Measurements from ENCODE around the gene CTTNBP2NL. TPM values are rescaled to one million over a fixed set of nuclear protein-coding genes. Genes with fewer than 3 reads are reported as not detected.
"Not testable (repeated sequence)": the region's sequence is repeated elsewhere in the genome, so short reads cannot be mapped to it uniquely, and the experiment has no call there.

CTTNBP2NL gene
- total and polyA plus RNA-seq, 7 donors = 1.2 to 9.4 (median 4.7) TPM

DNA sequence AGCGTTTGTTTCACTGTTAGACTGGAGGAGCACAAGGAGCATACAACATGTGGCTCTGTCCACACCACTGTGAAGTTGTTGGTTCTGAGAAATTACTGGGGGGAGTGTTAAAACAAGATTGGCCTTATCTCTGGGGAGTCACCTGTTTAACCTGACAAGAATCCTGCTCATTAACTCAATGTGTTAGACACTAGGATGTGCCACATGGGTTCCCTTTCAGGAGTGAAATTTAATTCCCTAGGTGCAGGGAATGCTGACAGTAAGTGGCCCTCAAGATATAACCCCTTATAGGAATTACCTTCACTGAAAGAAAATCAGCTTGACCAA is 66.9 kb downstream of the CTTNBP2NL start:
- TF ChIP-seq, protein P1, sequence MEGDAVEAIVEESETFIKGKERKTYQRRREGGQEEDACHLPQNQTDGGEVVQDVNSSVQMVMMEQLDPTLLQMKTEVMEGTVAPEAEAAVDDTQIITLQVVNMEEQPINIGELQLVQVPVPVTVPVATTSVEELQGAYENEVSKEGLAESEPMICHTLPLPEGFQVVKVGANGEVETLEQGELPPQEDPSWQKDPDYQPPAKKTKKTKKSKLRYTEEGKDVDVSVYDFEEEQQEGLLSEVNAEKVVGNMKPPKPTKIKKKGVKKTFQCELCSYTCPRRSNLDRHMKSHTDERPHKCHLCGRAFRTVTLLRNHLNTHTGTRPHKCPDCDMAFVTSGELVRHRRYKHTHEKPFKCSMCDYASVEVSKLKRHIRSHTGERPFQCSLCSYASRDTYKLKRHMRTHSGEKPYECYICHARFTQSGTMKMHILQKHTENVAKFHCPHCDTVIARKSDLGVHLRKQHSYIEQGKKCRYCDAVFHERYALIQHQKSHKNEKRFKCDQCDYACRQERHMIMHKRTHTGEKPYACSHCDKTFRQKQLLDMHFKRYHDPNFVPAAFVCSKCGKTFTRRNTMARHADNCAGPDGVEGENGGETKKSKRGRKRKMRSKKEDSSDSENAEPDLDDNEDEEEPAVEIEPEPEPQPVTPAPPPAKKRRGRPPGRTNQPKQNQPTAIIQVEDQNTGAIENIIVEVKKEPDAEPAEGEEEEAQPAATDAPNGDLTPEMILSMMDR (IDR thresholded peaks at IDR 0.05) = no peak
- Histone ChIP-seq H3K27me3 (ENCODE audit: insufficient read depth in 3 of 3, low read length in 2 of 3) (no peaks in the 10 kb centered on the region), H3K36me3 (ENCODE audit: insufficient read depth in 1 of 2, low read depth in 1 of 2) (peaks cover 0 to 1% of the 10 kb centered on the region in 2 donors), H3K4me3 (no peak overlapping the region), H3K27ac (no peak overlapping the region), H3K9me3 (no peaks in the 10 kb centered on the region), H3K4me1 (no peaks in the 10 kb centered on the region)
- WGBS, 3 donors = 64 to 77% (median 72%) methylated on average over 1 of the region's 1 CpG
- DNase-seq (no peak), ATAC-seq (no peak)
- intact Hi-C loops (cut with DNase I) = no loop called here

DNA sequence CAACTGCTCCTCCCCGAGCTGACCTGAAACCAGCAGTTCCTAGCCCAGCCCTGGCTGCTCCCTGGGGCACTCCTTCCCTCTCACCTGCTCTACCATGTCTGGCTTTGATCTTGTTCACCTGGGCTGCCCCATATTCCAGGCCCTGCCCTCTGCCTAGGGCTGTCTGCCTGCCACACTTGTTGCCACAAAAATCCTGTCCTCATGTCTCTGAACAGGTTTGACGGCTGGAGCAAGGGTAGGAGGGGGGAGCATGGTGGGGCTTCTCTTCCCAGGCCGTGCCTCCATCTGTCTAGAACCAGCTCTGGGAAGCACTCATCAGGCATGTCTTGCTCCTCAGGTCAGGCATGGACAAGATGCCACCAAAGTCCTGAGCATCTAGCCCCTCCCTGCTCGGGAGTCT is 68.5 kb downstream of the CTTNBP2NL start:
- intact Hi-C loops (cut with DNase I) = no loop called here
- TF ChIP-seq, protein P1 (IDR thresholded peaks at IDR 0.05) = no peak
- no peak for ATAC-seq
- no peaks in the 10 kb centered on the region for H3K4me1 ChIP-seq
- no peaks in the 10 kb centered on the region for H3K27me3 ChIP-seq (ENCODE audit: insufficient read depth in 3 of 3, low read length in 2 of 3)
- DNase-seq = no peak
- no peak overlapping the region for H3K4me3 ChIP-seq
- WGBS, 3 donors = 49 to 59% (median 49%) methylated on average over 4 of the region's 4 CpGs
- H3K27ac ChIP-seq = no peak overlapping the region
- no peaks in the 10 kb centered on the region for H3K36me3 ChIP-seq (ENCODE audit: insufficient read depth in 1 of 2, low read depth in 1 of 2)
- no peaks in the 10 kb centered on the region for H3K9me3 ChIP-seq

DNA sequence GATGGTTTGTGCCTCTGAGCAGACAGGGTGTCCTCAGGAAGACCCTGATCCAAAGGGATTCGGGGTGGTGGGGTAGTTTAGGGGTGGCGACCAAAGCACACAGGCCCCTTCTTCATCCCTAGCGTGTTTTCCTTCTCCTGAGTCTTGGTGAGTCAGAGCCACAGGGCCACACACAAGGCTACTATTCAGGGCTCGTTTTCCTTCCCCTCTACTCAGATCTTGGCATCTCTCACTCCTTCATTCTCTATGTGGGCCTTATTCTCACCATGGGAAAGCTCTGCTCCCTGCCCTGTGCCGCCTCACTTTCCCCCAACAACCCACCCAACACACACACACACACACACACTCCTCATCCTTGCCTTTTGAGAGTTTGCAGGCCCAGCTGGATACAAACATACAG is 69.1 kb downstream of the CTTNBP2NL start:
- Histone ChIP-seq H3K9me3 (no peaks in the 10 kb centered on the region), H3K27ac (no peak overlapping the region), H3K4me3 (no peak overlapping the region), H3K27me3 (ENCODE audit: insufficient read depth in 3 of 3, low read length in 2 of 3) (no peaks in the 10 kb centered on the region), H3K4me1 (no peaks in the 10 kb centered on the region), H3K36me3 (ENCODE audit: insufficient read depth in 1 of 2, low read depth in 1 of 2) (no peaks in the 10 kb centered on the region)
- DNase-seq (no peak), ATAC-seq (no peak)
- intact Hi-C loops (cut with DNase I) = no loop called here
- WGBS, 3 donors = 73% methylated on average over 5 of the region's 5 CpGs
- TF ChIP-seq, protein P1 (IDR thresholded peaks at IDR 0.05) = no peak

DNA sequence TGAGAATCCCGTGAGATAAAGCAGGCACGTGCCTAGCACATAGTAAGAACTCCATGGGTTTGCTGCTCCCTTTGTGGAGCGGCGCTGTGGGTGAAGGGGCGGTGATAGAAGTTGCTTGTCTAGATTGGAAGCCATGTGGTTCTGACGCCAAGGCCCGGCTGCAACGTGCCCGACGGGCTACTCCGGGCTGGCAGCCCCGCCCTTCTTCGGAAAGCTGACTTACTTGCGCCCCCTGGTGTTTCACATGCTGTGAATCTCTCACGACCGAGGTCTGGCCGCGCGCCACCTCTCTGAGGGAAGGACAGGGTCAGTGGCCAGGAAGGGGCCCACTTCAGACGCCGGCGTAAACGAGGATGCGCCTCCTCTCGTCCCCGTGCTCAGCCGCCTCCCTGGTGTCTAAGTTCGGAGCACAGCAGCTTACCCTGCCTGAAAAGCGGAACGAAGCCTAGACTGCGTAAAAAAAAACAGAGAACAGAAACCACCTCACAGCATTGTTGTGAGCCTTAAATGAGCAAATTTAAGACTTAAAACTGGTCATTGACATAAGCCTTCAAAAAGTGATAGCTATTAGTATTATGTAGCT is 70.2 kb downstream of the CTTNBP2NL start:
- no peaks in the 10 kb centered on the region for H3K4me1 ChIP-seq
- DNase-seq (peak; percentile 95 to 97), ATAC-seq (peak; percentile 93 to 99 (median 96))
- WGBS, 3 donors = 1 to 3% (median 2%) methylated on average over 26 to 31 of the region's 31 CpGs
- peak overlapping the region; percentile 59 for H3K4me3 ChIP-seq
- no peaks in the 10 kb centered on the region for H3K27me3 ChIP-seq (ENCODE audit: insufficient read depth in 3 of 3, low read length in 2 of 3)
- intact Hi-C loops (cut with DNase I) = loop anchor here (1.0 to 2.0 kb wide), 2 partner anchors 73 to 75 kb away; no protein-coding TSS in a partner anchor
- TF ChIP-seq, protein P1 (IDR thresholded peaks at IDR 0.05) = peak; percentile 88
- H3K27ac ChIP-seq = peak overlapping the region; percentile 46
- H3K9me3 ChIP-seq = no peaks in the 10 kb centered on the region
- no peaks in the 10 kb centered on the region for H3K36me3 ChIP-seq (ENCODE audit: insufficient read depth in 1 of 2, low read depth in 1 of 2)

DNA sequence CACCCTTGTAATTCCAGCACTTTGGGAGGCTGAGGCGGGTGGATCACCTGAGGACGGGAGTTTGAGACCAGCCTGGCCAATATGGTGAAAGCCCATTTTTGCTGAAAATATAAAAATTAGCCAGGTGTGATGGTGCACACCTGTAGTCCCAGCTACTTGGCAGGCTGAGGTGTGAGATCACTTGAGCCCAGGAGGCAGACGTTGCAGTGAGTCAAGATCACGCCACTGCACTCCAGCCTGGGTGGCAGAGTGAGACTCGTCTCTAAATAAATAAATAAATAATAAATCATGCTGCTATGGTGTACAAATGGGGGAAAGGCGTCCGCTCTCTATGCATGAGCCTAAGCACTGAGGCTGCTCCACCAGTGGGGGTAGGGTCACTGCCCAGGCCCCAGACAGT is 74.3 kb downstream of the CTTNBP2NL start:
- 75 to 81% (median 79%) methylated on average over 7 of the region's 7 CpGs for WGBS, 3 donors
- ATAC-seq; H3K36me3 ChIP-seq (ENCODE audit: insufficient read depth in 1 of 2, low read depth in 1 of 2); H3K27me3 ChIP-seq (ENCODE audit: insufficient read depth in 3 of 3, low read length in 2 of 3); H3K27ac ChIP-seq; DNase-seq; intact Hi-C loops (cut with DNase I); H3K4me1 ChIP-seq; H3K4me3 ChIP-seq; H3K9me3 ChIP-seq: not testable (repeated sequence)
